PC-3 (cell line): ENCODE results near the gene TRIM28. TPM values are rescaled to one million over a fixed set of nuclear protein-coding genes. Genes with fewer than 3 reads are reported as not detected.
"Not testable (repeated sequence)": the region's sequence is repeated elsewhere in the genome, so short reads cannot be mapped to it uniquely, and the experiment has no call there.

Source experiments
- ATAC-seq: fragments of 200-7000 bp; cut with Tn5 transposase; 2 replicates; pipeline ENCODE4 v1.9.1; 2020; ENCODE audit warnings: mild to moderate bottlenecking, moderate library complexity
- BruUV-seq: library from RNA; stranded (reverse); fragments of 400-500 nt; replicated peaks from 2 replicates; lab custom pipeline; 2021; lab: Mats Ljungman, UMichigan
- CTCF ChIA-PET: fragments of 300-600 bp; sonication (Branson Sonifier 250); formaldehyde crosslinking; loops from one replicate; lab custom pipeline; 2022; ENCODE audit warnings: antibody characterized with exemption; lab: Charles Lee
- POLR2A ChIA-PET: fragments of 300-600 bp; sonication (Branson Sonifier 250); formaldehyde crosslinking; loops from one replicate; lab custom pipeline; 2022; ENCODE audit warnings: antibody characterized with exemption; ENCODE audit not compliant: unreplicated experiment; lab: Charles Lee
- DNase-seq: peaks from one replicate; pipeline ENCODE4 v3.0.0-alpha.2; 2015
- H2AFZ ChIP-seq: fragments of 300-600 bp; sonication (generic); 2 replicates; pipeline ENCODE4 v1.6.0; 2016; ENCODE audit warnings: antibody characterized with exemption, low read length
- H3F3A ChIP-seq: fragments of 300-600 bp; sonication (generic); one replicate; pipeline ENCODE4 v1.6.0; 2017; ENCODE audit warnings: antibody characterized with exemption, low read length, control low read depth, mild to moderate bottlenecking; ENCODE audit not compliant: unreplicated experiment
- H3K27ac ChIP-seq: fragments of 300-600 bp; sonication (generic); 2 replicates; pipeline ENCODE4 v1.5.1; 2016; ENCODE audit warnings: mild to moderate bottlenecking, low read length
- H3K27me3 ChIP-seq: fragments of 300-600 bp; sonication (generic); 2 replicates; pipeline ENCODE4 v1.6.1; 2016; ENCODE audit warnings: low read length, mixed read lengths
- H3K36me3 ChIP-seq: fragments of 300-600 bp; sonication (generic); 2 replicates; pipeline ENCODE4 v1.6.1; 2016; ENCODE audit warnings: low read depth, mixed run types, low read length, mixed read lengths
- H3K4me1 ChIP-seq: fragments of 300-600 bp; sonication (generic); 2 replicates; pipeline ENCODE4 v1.5.1; 2016; ENCODE audit warnings: low read length; ENCODE audit not compliant: insufficient read depth
- H3K4me2 ChIP-seq: fragments of 300-600 bp; sonication (generic); 2 replicates; pipeline ENCODE4 v1.6.0; 2016; ENCODE audit warnings: low read length
- H3K4me3 ChIP-seq: fragments of 300-600 bp; sonication (generic); 2 replicates; pipeline ENCODE4 v1.5.1; 2016; ENCODE audit warnings: mild to moderate bottlenecking, low read length, mixed read lengths
- H3K79me2 ChIP-seq: fragments of 300-600 bp; sonication (generic); 2 replicates; pipeline ENCODE4 v1.6.1; 2017; ENCODE audit warnings: low read length, mixed read lengths
- H3K9ac ChIP-seq: fragments of 300-600 bp; sonication (generic); 2 replicates; pipeline ENCODE4 v1.6.0; 2016; ENCODE audit warnings: mild to moderate bottlenecking, low read length
- H3K9me2 ChIP-seq: fragments of 300-600 bp; sonication (generic); replicated peaks from 2 replicates; pipeline ENCODE4 v1.6.1; 2016; ENCODE audit warnings: mixed run types, low read length, mixed read lengths
- H3K9me3 ChIP-seq: fragments of 300-600 bp; sonication (generic); 2 replicates; pipeline ENCODE4 v1.6.1; 2016; ENCODE audit warnings: low read length, mixed read lengths
- H4K20me1 ChIP-seq: fragments of 300-600 bp; sonication (generic); 2 replicates; pipeline ENCODE4 v1.6.1; 2016; ENCODE audit warnings: low read length, mixed read lengths
- EZH2 ChIP-seq: fragments of 300-600 bp; sonication (generic); IDR thresholded peaks from one replicate; pipeline ENCODE4 v1.6.1; 2017; ENCODE audit warnings: antibody characterized with exemption, mild to moderate bottlenecking, low read length; ENCODE audit not compliant: unreplicated experiment
- EZH2phosphoT487 ChIP-seq: fragments of 300-600 bp; sonication (generic); IDR thresholded peaks from 2 replicates; pipeline ENCODE4 v1.6.1; 2018; ENCODE audit warnings: mild to moderate bottlenecking, antibody characterized with exemption, low read length, borderline replicate concordance
- intact Hi-C: fragments of 100-400 bp; cut with micrococcal nuclease; formaldehyde crosslinking; loops from 2 replicates; pipeline ENCODE4 v1.9.0; 2023
- total RNA-seq: library from RNA; depleted of rRNA; stranded (reverse); fragments of >200 nt; gene quantifications from 2 replicates; pipeline ENCODE4 v1.2.3, GENCODE V29; 2014
- TF ChIP-seq, protein P1 (sequence below): fragments of 300-600 bp; sonication (generic); conservative IDR thresholded peaks from 2 replicates; pipeline ENCODE4 v1.5.1; 2017; ENCODE audit warnings: antibody characterized with exemption, low read depth, mild to moderate bottlenecking, low read length

Gene TRIM28
- total RNA-seq, 1 experiment from 2014 or later = 1,169 TPM

DNA sequence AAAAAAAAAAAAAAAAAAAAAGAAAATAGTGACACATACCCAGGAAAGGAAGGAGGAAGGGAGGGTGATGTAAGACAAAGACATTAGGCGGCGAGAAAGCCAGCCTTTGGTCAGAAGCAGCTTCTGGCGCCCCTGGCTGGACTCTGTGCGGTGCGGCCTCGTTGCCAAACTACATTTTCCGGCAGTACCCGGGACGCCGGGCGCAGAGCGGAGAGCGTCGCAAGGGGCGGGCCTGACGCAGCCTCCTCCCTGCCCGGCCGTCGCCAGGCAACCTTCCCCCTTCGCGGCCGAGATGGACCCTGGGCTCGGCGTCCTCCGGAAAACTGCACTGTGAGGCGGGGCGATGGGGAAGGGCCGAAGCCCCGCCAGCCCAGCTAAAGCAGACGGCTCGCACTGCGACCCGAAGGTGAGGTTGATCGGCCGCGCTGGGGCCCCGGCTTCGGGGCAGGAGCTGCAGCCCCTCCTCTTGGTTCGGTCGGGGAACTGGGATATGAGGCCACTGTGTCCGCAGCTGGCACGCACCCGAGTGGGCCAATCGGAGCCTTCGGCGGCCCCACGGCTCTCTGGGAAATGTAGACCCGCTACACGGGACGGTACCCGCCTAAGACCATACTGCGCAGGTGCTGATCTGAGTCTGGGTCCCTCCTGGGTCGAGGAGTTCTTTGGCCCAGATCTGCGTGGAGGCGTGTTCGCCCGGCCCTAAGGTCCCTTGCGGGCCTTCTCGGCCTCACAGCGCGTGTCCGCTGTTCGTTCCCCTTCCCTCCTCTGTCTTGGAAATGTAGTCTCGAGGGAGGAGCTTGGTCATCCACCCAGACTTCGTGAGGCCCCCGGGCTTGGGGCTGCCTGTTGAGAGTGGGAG lies 31.5 kb downstream of the TRIM28 start:
- H3K27ac ChIP-seq = peak overlapping the region; percentile 64
- H2AFZ ChIP-seq = peak overlapping the region; percentile 96
- H3K36me3 ChIP-seq = no peaks in the 10 kb centered on the region
- ATAC-seq (peak; percentile 56), DNase-seq (peak; percentile 92)
- TSS peak; percentile 67 for BruUV-seq
- H3F3A ChIP-seq = no peaks in the 10 kb centered on the region
- no peaks in the 10 kb centered on the region for H4K20me1 ChIP-seq
- H3K4me1 ChIP-seq = peaks cover 23% of the 10 kb centered on the region
- H3K4me3 ChIP-seq = peak overlapping the region; percentile 76
- POLR2A ChIA-PET = interaction anchor here (0.5 to 1.0 kb wide), 5 partner anchors 16 to 91 kb away, joined by 3 to 20 read pairs (median 4); partner anchors contain the start of gene CHMP2A
- peak overlapping the region; percentile 88 for H3K9ac ChIP-seq
- no peaks in the 10 kb centered on the region for H3K27me3 ChIP-seq
- H3K79me2 ChIP-seq = peaks cover 35% of the 10 kb centered on the region
- TF ChIP-seq, protein P1, sequence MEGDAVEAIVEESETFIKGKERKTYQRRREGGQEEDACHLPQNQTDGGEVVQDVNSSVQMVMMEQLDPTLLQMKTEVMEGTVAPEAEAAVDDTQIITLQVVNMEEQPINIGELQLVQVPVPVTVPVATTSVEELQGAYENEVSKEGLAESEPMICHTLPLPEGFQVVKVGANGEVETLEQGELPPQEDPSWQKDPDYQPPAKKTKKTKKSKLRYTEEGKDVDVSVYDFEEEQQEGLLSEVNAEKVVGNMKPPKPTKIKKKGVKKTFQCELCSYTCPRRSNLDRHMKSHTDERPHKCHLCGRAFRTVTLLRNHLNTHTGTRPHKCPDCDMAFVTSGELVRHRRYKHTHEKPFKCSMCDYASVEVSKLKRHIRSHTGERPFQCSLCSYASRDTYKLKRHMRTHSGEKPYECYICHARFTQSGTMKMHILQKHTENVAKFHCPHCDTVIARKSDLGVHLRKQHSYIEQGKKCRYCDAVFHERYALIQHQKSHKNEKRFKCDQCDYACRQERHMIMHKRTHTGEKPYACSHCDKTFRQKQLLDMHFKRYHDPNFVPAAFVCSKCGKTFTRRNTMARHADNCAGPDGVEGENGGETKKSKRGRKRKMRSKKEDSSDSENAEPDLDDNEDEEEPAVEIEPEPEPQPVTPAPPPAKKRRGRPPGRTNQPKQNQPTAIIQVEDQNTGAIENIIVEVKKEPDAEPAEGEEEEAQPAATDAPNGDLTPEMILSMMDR = no peak
- TF ChIP-seq EZH2phosphoT487 (no peak), EZH2 (no peak)
- intact Hi-C loops = loop anchor here (2.0 kb wide), 1 partner anchor 57 kb away; the partner anchor contains the start of gene ZBTB45
- H3K9me2 ChIP-seq = no peaks in the 10 kb centered on the region
- H3K9me3 ChIP-seq = no peaks in the 10 kb centered on the region
- CTCF ChIA-PET = interaction anchor here (0.8 kb wide), 1 partner anchor 56 kb away, joined by 3 read pairs; the partner anchor contains the start of gene ZBTB45
- H3K4me2 ChIP-seq = peak overlapping the region; percentile 100

DNA sequence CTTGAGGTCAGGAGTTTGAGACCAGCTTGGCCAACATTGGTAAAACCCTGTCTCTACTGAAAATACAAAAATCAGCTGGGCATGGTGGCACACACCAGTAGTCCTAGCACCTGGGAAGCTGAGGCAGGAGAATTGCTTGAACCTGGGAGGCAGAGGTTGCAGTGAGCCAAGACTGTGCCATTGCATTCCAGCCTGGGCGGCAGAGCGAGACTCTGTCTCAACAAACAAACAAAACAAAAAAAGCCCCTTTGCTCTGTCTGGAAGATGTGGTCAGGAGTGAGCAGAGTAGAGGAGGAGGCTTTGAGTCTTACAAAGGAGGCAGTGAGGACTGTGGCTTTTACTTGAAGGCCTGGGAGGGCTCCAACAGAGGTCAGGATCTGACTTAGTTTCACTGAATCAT lies 33.7 kb downstream of the TRIM28 start:
- H3K9ac ChIP-seq, H3K9me3 ChIP-seq, H3K36me3 ChIP-seq, H3K9me2 ChIP-seq, H4K20me1 ChIP-seq, POLR2A ChIA-PET, ATAC-seq, H2AFZ ChIP-seq, H3K4me2 ChIP-seq, BruUV-seq, H3K27ac ChIP-seq, CTCF ChIA-PET, H3F3A ChIP-seq, H3K27me3 ChIP-seq, H3K4me3 ChIP-seq, DNase-seq, intact Hi-C loops: not testable (repeated sequence)
- Histone ChIP-seq H3K4me1 (peaks cover 16% of the 10 kb centered on the region), H3K79me2 (peaks cover 22% of the 10 kb centered on the region; the same call in 1 of the 2 replicates)

DNA sequence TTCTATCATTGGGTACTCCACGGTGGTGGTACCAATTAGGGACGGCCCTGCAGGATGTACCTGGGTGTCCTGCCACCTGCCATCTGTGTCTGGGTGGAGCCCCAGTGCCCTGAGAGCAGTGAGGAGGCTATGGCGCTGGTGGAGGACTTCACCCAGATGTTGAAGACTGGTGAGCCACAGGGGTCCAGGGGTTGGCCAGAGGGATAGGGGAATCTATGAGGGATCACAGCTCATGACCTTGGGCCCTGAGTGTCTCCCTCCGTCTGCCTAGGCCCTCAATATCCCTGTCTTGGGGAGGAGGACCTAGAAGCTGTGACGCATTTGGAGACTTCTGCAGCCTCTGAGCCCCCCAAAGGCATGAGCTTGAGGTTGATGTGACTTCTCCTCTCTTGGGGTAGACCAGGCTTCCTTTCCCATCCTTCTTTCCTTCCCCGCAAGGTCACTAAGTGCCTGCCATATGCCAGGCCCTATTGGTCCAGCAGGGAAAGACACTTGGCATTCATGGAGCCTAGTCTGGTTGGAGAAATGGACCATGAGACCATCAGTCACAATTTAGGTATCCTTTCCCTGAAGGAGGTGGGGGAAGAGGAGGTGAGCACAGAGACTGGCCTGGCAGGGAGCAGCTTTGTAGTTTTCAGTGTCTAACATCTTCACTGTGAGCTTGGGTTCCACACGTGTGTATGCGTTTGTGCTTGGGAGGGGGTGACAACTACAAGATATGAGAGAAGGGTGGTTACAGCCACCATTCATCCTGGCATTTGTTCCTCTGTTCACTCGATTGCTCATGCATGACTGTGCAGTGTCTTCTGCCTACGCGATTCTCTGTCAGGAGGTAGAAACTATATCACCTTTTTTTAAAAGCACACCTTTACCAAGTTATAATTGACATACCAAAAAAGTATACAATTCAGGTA lies 34.4 kb downstream of the TRIM28 start:
- ATAC-seq (no peak), DNase-seq (no peak)
- H4K20me1 ChIP-seq = no peaks in the 10 kb centered on the region
- peaks cover 2% of the 10 kb centered on the region for H3K36me3 ChIP-seq
- no peak overlapping the region for H3K27ac ChIP-seq
- no peak overlapping the region for H3K4me3 ChIP-seq
- no peaks in the 10 kb centered on the region for H3F3A ChIP-seq
- POLR2A ChIA-PET = no interaction called here
- no peak overlapping the region for H3K4me2 ChIP-seq
- CTCF ChIA-PET = no interaction called here
- H3K79me2 ChIP-seq = peaks cover 22% of the 10 kb centered on the region; the same call in 1 of the 2 replicates
- H3K9me2 ChIP-seq = no peaks in the 10 kb centered on the region
- intact Hi-C loops = no loop called here
- H3K9ac ChIP-seq = no peak overlapping the region
- TF ChIP-seq EZH2 = no peak
- TF ChIP-seq EZH2phosphoT487 = no peak
- TF ChIP-seq, protein P1 = no peak
- H3K9me3 ChIP-seq = no peaks in the 10 kb centered on the region
- no peak overlapping the region for H2AFZ ChIP-seq
- BruUV-seq = no TSS peak
- H3K4me1 ChIP-seq = peaks cover 16% of the 10 kb centered on the region
- no peaks in the 10 kb centered on the region for H3K27me3 ChIP-seq
